K562 (cell line): ENCODE measurements around the gene CCSER1.
"Not testable (repeated sequence)": the region's sequence is repeated elsewhere in the genome, so short reads cannot be mapped to it uniquely, and the experiment has no call there.

Experiments
- CTBP1 ChIP-seq: fragments of 450-650 bp; IDR thresholded peaks from 2 replicates; pipeline ENCODE4 v1.6.1; 2016; ENCODE audit warnings: borderline replicate concordance
- FOXK2 ChIP-seq, 2 experiments: fragments of 450-650 bp; IDR thresholded peaks in 1 of 2; conservative IDR thresholded peaks in 1 of 2; 2 replicates each; pipeline ENCODE4 v1.6.1; 2016; ENCODE audit warnings: low read depth in 2 of 2, mild to moderate bottlenecking in 1 of 2
- GTF2F1 ChIP-seq: IDR thresholded peaks from 2 replicates; pipeline ENCODE4 v1.6.1; 2011; ENCODE audit warnings: low read depth, low read length, improper control_type of control experiment
- HCFC1 ChIP-seq: IDR thresholded peaks from 2 replicates; pipeline ENCODE4 v1.6.1; 2012; ENCODE audit warnings: low read depth, low read length, improper control_type of control experiment
- MYBL2 ChIP-seq, 2 experiments: fragments of 450-650 bp in 1 of 2; sonication (generic) in 1 of 2; formaldehyde crosslinking in 1 of 2; IDR thresholded peaks; 2 replicates each; pipeline versions ENCODE4 v1.6.1 to v1.8.1; 2017 to 2022; ENCODE audit warnings: borderline replicate concordance in 1 of 2, inconsistent platforms in 1 of 2, low read depth in 1 of 2, mild to moderate bottlenecking in 1 of 2, missing genetic modification reagents in 1 of 2, moderate library complexity in 1 of 2
- POLR2A ChIP-seq: fragments of 450-650 bp; conservative IDR thresholded peaks from 2 replicates; pipeline ENCODE4 v1.6.1; 2016
- ZKSCAN1 ChIP-seq: fragments of 150-350 bp; IDR thresholded peaks from 2 replicates; pipeline ENCODE4 v1.6.1; 2016; ENCODE audit warnings: low read depth, low read length
- TF ChIP-seq, protein P1 (sequence below), 2 experiments: fragments of 200-800 bp in 1 of 2; sonication (Bioruptor generic) in 1 of 2; sonication (generic) in 1 of 2; formaldehyde crosslinking in 1 of 2; IDR thresholded peaks in 1 of 2; conservative IDR thresholded peaks in 1 of 2; 2 replicates each; pipeline versions ENCODE4 v1.5.0 to v1.6.1; 2016 to 2020; ENCODE audit warnings: missing compliant biosample characterization in 1 of 2, missing genetic modification characterization in 1 of 2, missing genetic modification reagents in 1 of 2
- TF ChIP-seq, protein P2 (sequence below), 2 experiments: IDR thresholded peaks; 2 replicates each; pipeline ENCODE4 v1.6.1; 2011; ENCODE audit warnings: borderline replicate concordance in 1 of 2, control low read depth in 1 of 2, low read depth in 1 of 2, low read length in 1 of 2, mild to moderate bottlenecking in 1 of 2, mixed read lengths in 1 of 2, moderate library complexity in 1 of 2; ENCODE audit not compliant: insufficient read depth in 1 of 2, insufficient read length in 1 of 2, poor library complexity in 1 of 2, severe bottlenecking in 1 of 2; ENCODE audit errors: extremely low read depth in 1 of 2
- TF ChIP-seq, protein P3 (sequence below): fragments of 150-350 bp; IDR thresholded peaks from 2 replicates; pipeline ENCODE4 v1.6.1; 2014; ENCODE audit warnings: low read depth, mild to moderate bottlenecking, low read length, borderline replicate concordance
- TF ChIP-seq, protein P4 (sequence below), 3 experiments: IDR thresholded peaks in 2 of 3; conservative IDR thresholded peaks in 1 of 3; 2 replicates each; pipeline ENCODE4 v1.5.1; 2011 to 2012; ENCODE audit warnings: low read length in 3 of 3, mild to moderate bottlenecking in 3 of 3, control low read depth in 2 of 3, improper control_type of control experiment in 1 of 3, inconsistent platforms in 1 of 3, low read depth in 1 of 3, mixed read lengths in 1 of 3, moderate library complexity in 1 of 3; ENCODE audit not compliant: insufficient read depth in 2 of 3

DNA sequence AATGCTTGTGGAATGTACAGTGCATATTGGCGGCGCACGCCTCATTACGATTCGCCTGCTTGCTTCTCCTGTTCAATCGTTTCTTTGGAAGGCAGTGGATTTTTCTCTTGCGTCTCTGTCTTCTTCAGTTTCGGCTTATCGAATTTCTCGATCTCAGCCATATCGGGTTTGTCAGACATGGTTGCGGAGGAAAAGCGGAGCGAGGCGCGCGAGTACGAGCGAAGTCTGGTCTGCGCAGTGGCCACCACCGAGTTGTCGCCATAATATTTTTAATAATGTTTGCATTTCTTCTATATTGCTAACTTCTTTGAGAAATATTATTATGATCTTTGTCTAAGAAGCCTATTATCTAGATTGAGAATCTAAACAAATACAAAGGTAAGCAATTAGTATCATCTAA, 711.7 kb downstream of the CCSER1 start:
- TF ChIP-seq, protein P1, sequence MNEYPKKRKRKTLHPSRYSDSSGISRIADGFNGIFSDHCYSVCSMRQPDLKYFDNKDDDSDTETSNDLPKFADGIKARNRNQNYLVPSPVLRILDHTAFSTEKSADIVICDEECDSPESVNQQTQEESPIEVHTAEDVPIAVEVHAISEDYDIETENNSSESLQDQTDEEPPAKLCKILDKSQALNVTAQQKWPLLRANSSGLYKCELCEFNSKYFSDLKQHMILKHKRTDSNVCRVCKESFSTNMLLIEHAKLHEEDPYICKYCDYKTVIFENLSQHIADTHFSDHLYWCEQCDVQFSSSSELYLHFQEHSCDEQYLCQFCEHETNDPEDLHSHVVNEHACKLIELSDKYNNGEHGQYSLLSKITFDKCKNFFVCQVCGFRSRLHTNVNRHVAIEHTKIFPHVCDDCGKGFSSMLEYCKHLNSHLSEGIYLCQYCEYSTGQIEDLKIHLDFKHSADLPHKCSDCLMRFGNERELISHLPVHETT (CRISPR knock-in tag; conservative IDR thresholded peaks at IDR 0.05 in 1 of 2, IDR thresholded peaks at IDR 0.05 in 1 of 2): not testable (repeated sequence)
- TF ChIP-seq POLR2A; GTF2F1; ZKSCAN1; HCFC1; FOXK2 (conservative IDR thresholded peaks at IDR 0.05 in 1 of 2, IDR thresholded peaks at IDR 0.05 in 1 of 2; ENCODE audit: low read depth in 2 of 2); MYBL2 (IDR thresholded peaks at IDR 0.05; ENCODE audit: low read depth); MYBL2 (CRISPR knock-in tag; IDR thresholded peaks at IDR 0.05; ENCODE audit: borderline replicate concordance); CTBP1: not testable (repeated sequence)
- TF ChIP-seq, protein P2, sequence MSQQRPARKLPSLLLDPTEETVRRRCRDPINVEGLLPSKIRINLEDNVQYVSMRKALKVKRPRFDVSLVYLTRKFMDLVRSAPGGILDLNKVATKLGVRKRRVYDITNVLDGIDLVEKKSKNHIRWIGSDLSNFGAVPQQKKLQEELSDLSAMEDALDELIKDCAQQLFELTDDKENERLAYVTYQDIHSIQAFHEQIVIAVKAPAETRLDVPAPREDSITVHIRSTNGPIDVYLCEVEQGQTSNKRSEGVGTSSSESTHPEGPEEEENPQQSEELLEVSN (IDR thresholded peaks at IDR 0.05; ENCODE audit: borderline replicate concordance in 1 of 2, extremely low read depth in 1 of 2, insufficient read depth in 1 of 2, insufficient read length in 1 of 2, low read depth in 1 of 2, low read length in 1 of 2, poor library complexity in 1 of 2, severe bottlenecking in 1 of 2): not testable (repeated sequence)
- TF ChIP-seq, protein P3, sequence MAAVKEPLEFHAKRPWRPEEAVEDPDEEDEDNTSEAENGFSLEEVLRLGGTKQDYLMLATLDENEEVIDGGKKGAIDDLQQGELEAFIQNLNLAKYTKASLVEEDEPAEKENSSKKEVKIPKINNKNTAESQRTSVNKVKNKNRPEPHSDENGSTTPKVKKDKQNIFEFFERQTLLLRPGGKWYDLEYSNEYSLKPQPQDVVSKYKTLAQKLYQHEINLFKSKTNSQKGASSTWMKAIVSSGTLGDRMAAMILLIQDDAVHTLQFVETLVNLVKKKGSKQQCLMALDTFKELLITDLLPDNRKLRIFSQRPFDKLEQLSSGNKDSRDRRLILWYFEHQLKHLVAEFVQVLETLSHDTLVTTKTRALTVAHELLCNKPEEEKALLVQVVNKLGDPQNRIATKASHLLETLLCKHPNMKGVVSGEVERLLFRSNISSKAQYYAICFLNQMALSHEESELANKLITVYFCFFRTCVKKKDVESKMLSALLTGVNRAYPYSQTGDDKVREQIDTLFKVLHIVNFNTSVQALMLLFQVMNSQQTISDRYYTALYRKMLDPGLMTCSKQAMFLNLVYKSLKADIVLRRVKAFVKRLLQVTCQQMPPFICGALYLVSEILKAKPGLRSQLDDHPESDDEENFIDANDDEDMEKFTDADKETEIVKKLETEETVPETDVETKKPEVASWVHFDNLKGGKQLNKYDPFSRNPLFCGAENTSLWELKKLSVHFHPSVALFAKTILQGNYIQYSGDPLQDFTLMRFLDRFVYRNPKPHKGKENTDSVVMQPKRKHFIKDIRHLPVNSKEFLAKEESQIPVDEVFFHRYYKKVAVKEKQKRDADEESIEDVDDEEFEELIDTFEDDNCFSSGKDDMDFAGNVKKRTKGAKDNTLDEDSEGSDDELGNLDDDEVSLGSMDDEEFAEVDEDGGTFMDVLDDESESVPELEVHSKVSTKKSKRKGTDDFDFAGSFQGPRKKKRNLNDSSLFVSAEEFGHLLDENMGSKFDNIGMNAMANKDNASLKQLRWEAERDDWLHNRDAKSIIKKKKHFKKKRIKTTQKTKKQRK: not testable (repeated sequence)
- TF ChIP-seq, protein P4, sequence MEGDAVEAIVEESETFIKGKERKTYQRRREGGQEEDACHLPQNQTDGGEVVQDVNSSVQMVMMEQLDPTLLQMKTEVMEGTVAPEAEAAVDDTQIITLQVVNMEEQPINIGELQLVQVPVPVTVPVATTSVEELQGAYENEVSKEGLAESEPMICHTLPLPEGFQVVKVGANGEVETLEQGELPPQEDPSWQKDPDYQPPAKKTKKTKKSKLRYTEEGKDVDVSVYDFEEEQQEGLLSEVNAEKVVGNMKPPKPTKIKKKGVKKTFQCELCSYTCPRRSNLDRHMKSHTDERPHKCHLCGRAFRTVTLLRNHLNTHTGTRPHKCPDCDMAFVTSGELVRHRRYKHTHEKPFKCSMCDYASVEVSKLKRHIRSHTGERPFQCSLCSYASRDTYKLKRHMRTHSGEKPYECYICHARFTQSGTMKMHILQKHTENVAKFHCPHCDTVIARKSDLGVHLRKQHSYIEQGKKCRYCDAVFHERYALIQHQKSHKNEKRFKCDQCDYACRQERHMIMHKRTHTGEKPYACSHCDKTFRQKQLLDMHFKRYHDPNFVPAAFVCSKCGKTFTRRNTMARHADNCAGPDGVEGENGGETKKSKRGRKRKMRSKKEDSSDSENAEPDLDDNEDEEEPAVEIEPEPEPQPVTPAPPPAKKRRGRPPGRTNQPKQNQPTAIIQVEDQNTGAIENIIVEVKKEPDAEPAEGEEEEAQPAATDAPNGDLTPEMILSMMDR (IDR thresholded peaks at IDR 0.05 in 2 of 3, conservative IDR thresholded peaks at IDR 0.05 in 1 of 3; ENCODE audit: insufficient read depth in 2 of 3, low read depth in 1 of 3, low read length in 3 of 3): not testable (repeated sequence)
